Transverse colon (tissue), 4 donors: ENCODE data around the gene CEACAM4. TPM values are rescaled to one million over a fixed set of nuclear protein-coding genes. Genes with fewer than 3 reads are reported as not detected.

ENCODE experiments used
- DNase-seq: peaks from one replicate; pipeline ENCODE4 v3.0.0-alpha.2; 2019
- H3K27ac ChIP-seq, 4 donors: fragments of 200-600 bp; sonication (generic); 2 replicates each; pipeline ENCODE4 v1.5.1; 2016 to 2018; ENCODE audit warnings: inconsistent platforms in 4 of 4
- H3K27me3 ChIP-seq: fragments of 200-600 bp; sonication (generic); 2 replicates; pipeline ENCODE4 v1.5.1; 2017; ENCODE audit warnings: inconsistent platforms
- H3K36me3 ChIP-seq, 4 donors: fragments of 200-600 bp; sonication (generic); 2 replicates each; pipeline ENCODE4 v1.5.1; 2017 to 2019; ENCODE audit warnings: inconsistent platforms in 4 of 4
- H3K4me1 ChIP-seq, 4 donors: fragments of 200-600 bp; sonication (generic); 2 replicates each; pipeline ENCODE4 v1.5.1; 2017 to 2020; ENCODE audit warnings: inconsistent platforms in 4 of 4
- H3K4me3 ChIP-seq, 4 donors: fragments of 200-600 bp; sonication (generic); 1 replicate in 1 of 4; 2 replicates in 3 of 4; pipeline versions ENCODE4 v1.5.1 to v1.6.1; 2017 to 2019; ENCODE audit warnings: inconsistent platforms in 4 of 4
- H3K9me3 ChIP-seq, 2 donors: fragments of 200-600 bp; sonication (generic); 2 replicates each; pipeline ENCODE4 v1.5.1; 2017 to 2019; ENCODE audit warnings: inconsistent platforms in 2 of 2
- EP300 ChIP-seq: sonication (generic); formaldehyde crosslinking; IDR thresholded peaks from one replicate; pipeline ENCODE4 v1.6.1; 2017; ENCODE audit warnings: antibody characterized with exemption, low read depth
- POLR2A ChIP-seq: fragments of 450-650 bp; IDR thresholded peaks from one replicate; pipeline ENCODE4 v1.6.1; 2016; ENCODE audit warnings: antibody characterized with exemption, mild to moderate bottlenecking, moderate library complexity
- POLR2AphosphoS5 ChIP-seq, 3 donors: sonication (generic); formaldehyde crosslinking; IDR thresholded peaks; one replicate each; pipeline ENCODE4 v1.6.1; 2016; ENCODE audit warnings: antibody characterized with exemption in 3 of 3
- WGBS, 2 donors: methylation state at CpG; one replicate each; pipeline ENCODE4 v1.1.5; 2018; ENCODE audit warnings: low coverage in 1 of 2; 5-methylcytosine and 5-hydroxymethylcytosine counted together
- in situ Hi-C, 4 donors: fragments of 200-750 bp; cut with MboI; loops; one replicate each; pipeline versions ENCODE4 v1.15.0 to v1.15.1; 2017; ENCODE audit warnings: low sequenced_read_pairs in 3 of 4, low pct_ligation_motif_present in 1 of 4, low pct_unique_long_range_greater_than_20kb in 1 of 4
- intact Hi-C: fragments of 100-400 bp; cut with DNase I; formaldehyde crosslinking; loops from one replicate; pipeline ENCODE4 v1.15.1; 2023; ENCODE audit warnings: low total_unique reads
- total RNA-seq, 4 donors: library from RNA; depleted of rRNA; stranded (reverse); fragments of >200 nt; gene quantifications; one replicate each; pipeline ENCODE4 v1.1.0, GENCODE V29; 2016
- TF ChIP-seq, protein P1 (sequence below), 5 experiments: fragments of 200-600 bp in 3 of 5; fragments of 450-650 bp in 2 of 5; sonication (generic) in 3 of 5; IDR thresholded peaks; 1 replicate in 2 of 5; 2 replicates in 3 of 5; pipeline ENCODE4 v1.5.1; 2016 to 2017; ENCODE audit warnings: antibody characterized with exemption in 5 of 5, inconsistent platforms in 3 of 5, mild to moderate bottlenecking in 2 of 5, moderate library complexity in 1 of 5

Gene CEACAM4
- 1 to 10 TPM in 1 of 4 donors, under 1 TPM in 1, not detected in 2; 0.48 to 1.5 TPM for total RNA-seq

DNA sequence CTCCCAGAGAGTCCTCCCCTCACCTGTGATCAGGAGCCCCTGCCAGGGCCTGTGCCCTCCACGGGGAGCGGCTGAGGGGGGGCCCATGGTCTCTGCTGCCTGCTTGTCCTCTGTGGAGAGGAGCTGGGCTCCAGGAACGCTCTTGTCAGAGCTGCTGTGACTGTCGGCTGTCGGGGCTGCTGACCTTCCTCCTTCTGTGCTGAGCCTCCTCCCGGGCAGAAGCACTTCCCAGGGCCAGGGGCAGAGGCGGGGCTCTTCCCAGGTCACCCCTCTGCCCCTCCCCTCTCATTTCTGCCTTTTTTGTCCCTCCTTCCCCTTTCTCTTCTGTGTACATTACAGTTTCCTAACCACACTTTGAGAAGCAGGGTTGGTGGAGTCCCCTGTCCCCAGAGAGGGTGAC, at the start of gene CEACAM4:
TSS of gene CEACAM4 (minus strand) at position 198 of the 400 bp plus-strand sequence. CDS start at position 87, 111 bp downstream.
- no peak within 1 kb of the TSS for H3K27ac ChIP-seq
- in situ Hi-C loops (no loop called here), intact Hi-C loops (no loop called here)
- no peaks in the 10 kb centered on the region for H3K4me1 ChIP-seq
- 30% methylated on average over 7 of the region's 7 CpGs; no CpG with 5 or more reads in 1 of the 2 donors for WGBS, 2 donors
- H3K27me3 ChIP-seq, result peaks cover 21% of the 10 kb centered on the region
- TF ChIP-seq, protein P1, sequence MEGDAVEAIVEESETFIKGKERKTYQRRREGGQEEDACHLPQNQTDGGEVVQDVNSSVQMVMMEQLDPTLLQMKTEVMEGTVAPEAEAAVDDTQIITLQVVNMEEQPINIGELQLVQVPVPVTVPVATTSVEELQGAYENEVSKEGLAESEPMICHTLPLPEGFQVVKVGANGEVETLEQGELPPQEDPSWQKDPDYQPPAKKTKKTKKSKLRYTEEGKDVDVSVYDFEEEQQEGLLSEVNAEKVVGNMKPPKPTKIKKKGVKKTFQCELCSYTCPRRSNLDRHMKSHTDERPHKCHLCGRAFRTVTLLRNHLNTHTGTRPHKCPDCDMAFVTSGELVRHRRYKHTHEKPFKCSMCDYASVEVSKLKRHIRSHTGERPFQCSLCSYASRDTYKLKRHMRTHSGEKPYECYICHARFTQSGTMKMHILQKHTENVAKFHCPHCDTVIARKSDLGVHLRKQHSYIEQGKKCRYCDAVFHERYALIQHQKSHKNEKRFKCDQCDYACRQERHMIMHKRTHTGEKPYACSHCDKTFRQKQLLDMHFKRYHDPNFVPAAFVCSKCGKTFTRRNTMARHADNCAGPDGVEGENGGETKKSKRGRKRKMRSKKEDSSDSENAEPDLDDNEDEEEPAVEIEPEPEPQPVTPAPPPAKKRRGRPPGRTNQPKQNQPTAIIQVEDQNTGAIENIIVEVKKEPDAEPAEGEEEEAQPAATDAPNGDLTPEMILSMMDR (IDR thresholded peaks at IDR 0.05), result no peak
- TF ChIP-seq POLR2AphosphoS5 (IDR thresholded peaks at IDR 0.05) (peak in 1 of 3 donors; percentile 31), POLR2A (peak; percentile 29), EP300 (no peak)
- H3K9me3 ChIP-seq, result peaks cover 10% of the 10 kb centered on the region in 2 donors
- H3K36me3 ChIP-seq, result no peaks in the 10 kb centered on the region
- no peak for DNase-seq
- peak within 1 kb of the TSS in 1 of 4 donors; percentile 13 for H3K4me3 ChIP-seq

DNA sequence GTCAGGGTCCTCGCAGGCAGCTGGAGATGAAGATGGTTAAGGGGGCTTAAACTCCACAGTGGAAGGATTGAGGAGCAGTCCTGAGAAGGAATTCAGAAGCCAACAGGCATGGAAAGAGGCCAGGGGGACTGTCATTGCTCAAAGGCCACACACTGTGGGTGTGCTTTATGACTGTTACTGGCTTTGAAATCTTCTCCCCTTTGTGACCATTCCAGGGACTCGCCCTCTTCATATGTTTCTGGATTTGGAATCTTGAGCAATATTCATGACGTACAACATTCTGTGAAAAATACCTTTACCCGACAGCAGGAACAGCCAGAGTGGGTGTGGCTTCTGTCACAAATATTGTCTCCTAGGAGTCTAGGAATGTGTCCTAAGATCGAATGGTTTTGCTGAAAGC, 44.6 kb upstream of the CEACAM4 start:
- peaks cover 19% of the 10 kb centered on the region for H3K27me3 ChIP-seq
- peaks cover 2 to 3% of the 10 kb centered on the region in 2 donors for H3K9me3 ChIP-seq
- in situ Hi-C loops (no loop called here), intact Hi-C loops (no loop called here)
- H3K4me1 ChIP-seq, result peaks cover 0 to 34% (median 9%) of the 10 kb centered on the region in 4 donors
- H3K4me3 ChIP-seq, result no peak overlapping the region
- no peaks in the 10 kb centered on the region for H3K36me3 ChIP-seq
- TF ChIP-seq EP300 (peak; percentile 49), POLR2AphosphoS5 (IDR thresholded peaks at IDR 0.05) (peak in 2 of 3 donors; percentile 56 to 81), POLR2A (peak; percentile 12)
- TF ChIP-seq, protein P1 (IDR thresholded peaks at IDR 0.05), result no peak
- peak; percentile 72 for DNase-seq
- 34 to 50% methylated on average over 2 to 5 of the region's 5 CpGs for WGBS, 2 donors
- peak overlapping the region; percentile 55 to 78 (median 78) for H3K27ac ChIP-seq

DNA sequence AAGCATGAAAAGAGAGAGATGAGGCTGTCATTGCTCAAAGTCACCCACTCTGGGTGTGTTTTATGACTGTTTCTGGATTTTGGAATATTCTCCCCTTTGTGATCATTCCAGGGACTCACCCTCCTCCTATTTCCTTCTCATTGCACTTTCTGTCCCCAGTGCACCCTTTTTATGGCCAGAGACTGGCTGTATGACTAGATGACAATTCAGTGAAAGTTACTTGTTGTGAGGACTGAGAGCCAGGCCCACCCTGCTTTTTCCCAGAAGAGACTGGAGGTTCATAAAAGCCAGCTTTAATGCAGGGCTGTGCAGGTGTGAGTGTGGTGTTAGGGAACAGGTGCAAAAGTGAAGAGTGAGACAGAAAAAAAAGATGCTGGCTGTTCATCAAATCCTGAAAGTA, 43.9 kb upstream of the CEACAM4 start:
- Histone ChIP-seq H3K36me3 (no peaks in the 10 kb centered on the region), H3K27ac (peak overlapping the region; percentile 55 to 78 (median 78)), H3K4me1 (peaks cover 0 to 34% (median 9%) of the 10 kb centered on the region in 4 donors), H3K27me3 (peaks cover 18% of the 10 kb centered on the region), H3K4me3 (no peak overlapping the region), H3K9me3 (peaks cover 10% of the 10 kb centered on the region in 2 donors)
- TF ChIP-seq POLR2AphosphoS5 (IDR thresholded peaks at IDR 0.05), result peak in 1 of 3 donors; percentile 57
- no peak for TF ChIP-seq POLR2A
- peak; percentile 76 for TF ChIP-seq EP300
- DNase-seq, result peak; percentile 70
- intact Hi-C loops, result no loop called here
- in situ Hi-C loops, result no loop called here

DNA sequence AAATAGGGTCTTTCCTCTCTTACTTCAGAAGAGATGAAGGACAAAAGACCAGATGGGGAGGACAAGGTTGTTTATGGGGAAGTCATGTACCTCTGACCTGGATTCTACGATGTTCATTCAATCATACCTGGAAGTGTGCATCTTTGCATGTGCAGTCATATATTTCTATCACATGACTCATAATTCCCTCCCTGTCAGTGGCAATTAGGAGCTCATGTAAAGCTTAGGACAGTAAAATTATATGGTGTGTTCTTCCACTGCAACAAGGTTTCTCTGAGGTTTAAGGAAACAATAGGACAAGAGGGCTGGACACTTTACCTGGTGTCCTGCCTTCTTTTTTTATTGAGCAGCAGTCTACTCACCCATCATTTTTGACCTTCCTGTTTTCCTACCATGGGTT, 41.4 kb upstream of the CEACAM4 start:
- H3K4me3 ChIP-seq, result no peak overlapping the region
- H3K9me3 ChIP-seq, result peaks cover 16 to 20% of the 10 kb centered on the region in 2 donors
- in situ Hi-C loops, result no loop called here
- intact Hi-C loops, result no loop called here
- DNase-seq, result no peak
- peak in 1 of 3 donors; percentile 62 for TF ChIP-seq POLR2AphosphoS5 (IDR thresholded peaks at IDR 0.05)
- TF ChIP-seq POLR2A, result no peak
- H3K27me3 ChIP-seq, result peaks cover 7% of the 10 kb centered on the region
- peak overlapping the region; percentile 60 to 78 (median 64) for H3K27ac ChIP-seq
- 25 to 33% methylated on average over 1 of the region's 1 CpG for WGBS, 2 donors
- H3K4me1 ChIP-seq, result peaks cover 0 to 34% (median 9%) of the 10 kb centered on the region in 4 donors
- no peaks in the 10 kb centered on the region for H3K36me3 ChIP-seq

DNA sequence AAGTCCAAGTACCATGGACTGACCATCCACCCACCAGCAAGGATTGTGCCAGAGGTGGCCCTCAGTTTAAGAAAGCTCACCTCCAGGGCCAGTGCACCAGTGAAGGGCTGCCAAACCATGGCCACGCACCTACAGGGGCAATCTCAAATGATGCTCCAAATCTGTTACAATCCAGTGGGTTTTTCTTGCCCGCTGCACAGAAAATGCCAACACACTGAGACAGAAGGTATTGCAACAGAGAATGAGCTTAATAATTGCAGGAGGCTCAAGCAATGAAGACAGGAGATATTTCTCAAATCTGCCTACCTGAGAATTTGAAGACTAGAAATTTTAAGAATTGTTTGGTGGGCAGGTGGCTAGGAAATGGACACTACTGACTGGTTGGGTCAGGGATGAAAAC, 39.2 kb upstream of the CEACAM4 start:
- TF ChIP-seq POLR2AphosphoS5 (IDR thresholded peaks at IDR 0.05) (no peak), EP300 (no peak), POLR2A (no peak)
- TF ChIP-seq, protein P1 (IDR thresholded peaks at IDR 0.05), result no peak
- Histone ChIP-seq H3K9me3 (peaks cover 16 to 20% of the 10 kb centered on the region in 2 donors), H3K36me3 (no peaks in the 10 kb centered on the region), H3K4me1 (peaks cover 0 to 31% (median 4%) of the 10 kb centered on the region in 4 donors), H3K27me3 (peaks cover 12% of the 10 kb centered on the region), H3K27ac (no peak overlapping the region), H3K4me3 (no peak overlapping the region)
- DNase-seq, result no peak
- in situ Hi-C loops, result no loop called here
- 20 to 75% methylated on average over 1 to 2 of the region's 2 CpGs for WGBS, 2 donors
- intact Hi-C loops, result no loop called here
